Measurements from ENCODE around the gene TSEN34. TPM values are rescaled to one million over a fixed set of nuclear protein-coding genes. Genes with fewer than 3 reads are reported as not detected.
A peak's percentile ranks its signal among the peaks of the same experiment; 100 is the strongest.
"Not testable (repeated sequence)": the region's sequence is repeated elsewhere in the genome, so short reads cannot be mapped to it uniquely, and the experiment has no call there.

Gene TSEN34
- total and polyA plus RNA-seq, 10 donors, result 25.5 to 109 (median 43.0) TPM

DNA sequence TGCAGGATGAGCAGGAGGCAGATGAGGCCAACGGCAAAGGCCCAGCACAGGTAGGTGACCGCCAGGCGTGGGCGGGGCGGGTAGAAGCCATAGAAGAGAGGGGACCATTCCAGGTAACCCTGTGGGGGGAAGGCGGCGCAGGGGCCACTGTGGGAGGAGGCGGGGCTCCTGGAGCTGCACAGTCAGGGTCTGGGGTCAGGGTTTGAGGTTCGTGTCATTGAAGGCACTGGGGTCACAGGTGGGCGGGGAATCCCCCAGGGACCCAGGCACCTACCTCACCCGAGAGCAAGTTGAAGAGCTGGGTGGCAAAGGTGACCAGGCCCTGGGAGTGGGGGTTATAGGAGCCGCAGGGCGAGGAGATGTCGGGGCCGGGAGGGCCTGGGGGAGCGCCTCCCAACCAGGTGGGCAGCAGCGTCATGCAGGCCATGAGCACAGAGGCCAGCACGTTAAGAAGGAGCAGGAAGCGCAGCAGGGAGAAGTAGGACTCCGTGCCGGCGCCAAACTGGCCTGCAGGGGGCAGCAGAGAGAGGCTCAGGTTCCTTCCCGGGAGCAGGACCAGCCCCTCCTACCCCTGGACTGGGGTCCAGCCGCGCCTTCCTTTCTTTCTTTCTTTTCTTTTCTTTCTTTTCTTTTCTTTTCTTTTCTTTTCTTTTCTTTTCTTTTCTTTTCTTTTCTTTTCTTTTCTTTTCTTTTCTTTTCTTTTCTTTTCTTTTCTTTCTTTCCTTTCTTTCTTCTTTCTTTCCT, 22.8 kb upstream of the TSEN34 start:
- 25 to 29% (median 27%) methylated on average over 20 to 25 of the region's 25 CpGs for WGBS, 5 donors
- H3K27me3 ChIP-seq (replicated peaks in 1 of 7), result peaks cover 0 to 41% (median 10%) of the 10 kb centered on the region in 7 donors
- intact Hi-C loops (cut with DNase I; ENCODE audit: low total_unique reads), result loop anchor here (5.0 kb wide), 1 partner anchor 64 kb away; no protein-coding TSS in a partner anchor
- H3K4me3 ChIP-seq, result peak overlapping the region in 1 of 8 donors; percentile 34
- peak; percentile 98 for DNase-seq
- peak; percentile 58 to 69 (median 64) for TF ChIP-seq POLR2AphosphoS5 (IDR thresholded peaks at IDR 0.05)
- TF ChIP-seq, protein P1, sequence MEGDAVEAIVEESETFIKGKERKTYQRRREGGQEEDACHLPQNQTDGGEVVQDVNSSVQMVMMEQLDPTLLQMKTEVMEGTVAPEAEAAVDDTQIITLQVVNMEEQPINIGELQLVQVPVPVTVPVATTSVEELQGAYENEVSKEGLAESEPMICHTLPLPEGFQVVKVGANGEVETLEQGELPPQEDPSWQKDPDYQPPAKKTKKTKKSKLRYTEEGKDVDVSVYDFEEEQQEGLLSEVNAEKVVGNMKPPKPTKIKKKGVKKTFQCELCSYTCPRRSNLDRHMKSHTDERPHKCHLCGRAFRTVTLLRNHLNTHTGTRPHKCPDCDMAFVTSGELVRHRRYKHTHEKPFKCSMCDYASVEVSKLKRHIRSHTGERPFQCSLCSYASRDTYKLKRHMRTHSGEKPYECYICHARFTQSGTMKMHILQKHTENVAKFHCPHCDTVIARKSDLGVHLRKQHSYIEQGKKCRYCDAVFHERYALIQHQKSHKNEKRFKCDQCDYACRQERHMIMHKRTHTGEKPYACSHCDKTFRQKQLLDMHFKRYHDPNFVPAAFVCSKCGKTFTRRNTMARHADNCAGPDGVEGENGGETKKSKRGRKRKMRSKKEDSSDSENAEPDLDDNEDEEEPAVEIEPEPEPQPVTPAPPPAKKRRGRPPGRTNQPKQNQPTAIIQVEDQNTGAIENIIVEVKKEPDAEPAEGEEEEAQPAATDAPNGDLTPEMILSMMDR (IDR thresholded peaks at IDR 0.05 in 8 of 11, conservative IDR thresholded peaks at IDR 0.05 in 3 of 11), result peak; percentile 80 to 98 (median 90)
- no peak for TF ChIP-seq POLR2A (IDR thresholded peaks at IDR 0.05)
- H3K36me3 ChIP-seq, result no peaks in the 10 kb centered on the region
- H3K4me1 ChIP-seq, result peaks cover 2 to 40% (median 24%) of the 10 kb centered on the region in 6 donors
- H3K27ac ChIP-seq, result peak overlapping the region in 2 of 8 donors; percentile 21 to 54
- no peaks in the 10 kb centered on the region for H3K9me3 ChIP-seq

DNA sequence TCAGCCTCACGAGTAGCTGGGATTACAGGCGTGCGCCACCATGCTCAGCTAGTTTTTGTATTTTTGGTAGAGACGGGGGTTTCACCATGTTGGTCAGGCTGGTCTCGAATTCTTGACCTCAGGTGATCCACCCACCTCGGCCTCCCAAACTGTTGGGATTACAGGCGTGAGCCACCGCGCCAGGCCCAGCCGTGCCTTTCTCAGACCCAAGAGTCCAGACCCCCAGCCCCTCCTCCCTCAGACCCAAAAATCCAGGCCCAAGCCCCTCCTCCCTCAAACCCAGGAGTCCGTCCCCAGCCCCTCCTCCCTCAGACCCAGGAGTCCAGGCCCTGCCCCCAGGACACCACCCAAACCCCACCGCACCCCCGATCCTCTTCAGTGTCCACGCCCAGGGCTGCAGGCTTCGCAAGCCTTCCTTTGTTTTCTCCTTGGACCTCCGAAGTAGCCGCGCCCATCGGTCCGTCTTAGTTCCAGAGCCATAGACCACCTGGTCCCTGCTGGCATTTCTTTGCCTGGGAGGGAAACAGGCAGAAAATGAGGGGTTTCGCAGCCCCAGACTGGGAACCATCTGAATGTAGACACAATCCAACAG, 21.9 kb upstream of the TSEN34 start:
- intact Hi-C loops (cut with DNase I; ENCODE audit: low total_unique reads), result loop anchor here (5.0 kb wide), 1 partner anchor 63 kb away; no protein-coding TSS in a partner anchor
- H3K27ac ChIP-seq, result no peak overlapping the region
- DNase-seq, result no peak
- WGBS, 5 donors, result 83 to 91% (median 90%) methylated on average over 21 of the region's 21 CpGs
- TF ChIP-seq POLR2A (IDR thresholded peaks at IDR 0.05) (no peak), POLR2AphosphoS5 (IDR thresholded peaks at IDR 0.05) (no peak)
- TF ChIP-seq, protein P1 (IDR thresholded peaks at IDR 0.05 in 8 of 11, conservative IDR thresholded peaks at IDR 0.05 in 3 of 11), result no peak
- H3K4me3 ChIP-seq, result no peak overlapping the region
- no peaks in the 10 kb centered on the region for H3K9me3 ChIP-seq
- peaks cover 5 to 40% (median 27%) of the 10 kb centered on the region in 6 donors for H3K4me1 ChIP-seq
- H3K27me3 ChIP-seq (replicated peaks in 1 of 7), result peaks cover 0 to 41% (median 10%) of the 10 kb centered on the region in 7 donors
- peaks cover 0 to 7% (median 0%) of the 10 kb centered on the region in 6 donors for H3K36me3 ChIP-seq

DNA sequence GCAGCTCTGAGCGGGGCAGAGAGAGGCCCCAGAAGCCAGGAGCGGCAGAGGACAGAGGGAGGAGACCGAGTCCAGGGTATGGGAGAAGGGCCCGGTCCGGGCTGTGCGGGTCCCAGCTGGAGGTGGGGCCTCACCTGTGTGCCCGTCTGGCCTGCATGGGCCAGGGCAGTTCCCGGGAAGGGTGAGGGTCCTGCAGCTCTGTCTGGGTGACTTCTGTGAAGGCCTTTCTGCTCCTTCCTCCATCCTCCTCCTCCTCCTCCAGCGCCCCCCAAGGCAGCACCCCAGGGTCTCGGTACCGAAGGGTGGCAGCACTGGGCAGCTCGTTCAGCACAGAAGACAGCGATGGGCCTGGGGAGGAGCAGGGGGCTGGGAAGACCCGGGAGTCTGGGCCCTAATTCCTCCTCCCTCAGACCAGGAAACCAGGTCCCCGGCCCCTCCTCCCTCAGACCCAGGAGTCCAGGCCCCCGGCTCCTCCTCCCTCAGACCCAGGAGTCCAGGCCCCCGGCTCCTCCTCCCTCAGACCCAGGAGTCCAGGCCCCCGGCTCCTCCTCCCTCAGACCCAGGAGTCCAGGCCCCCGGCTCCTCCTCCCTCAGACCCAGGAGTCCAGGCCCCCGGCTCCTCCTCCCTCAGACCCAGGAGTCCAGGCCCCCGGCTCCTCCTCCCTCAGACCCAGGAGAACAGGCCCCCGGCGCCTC, 19.2 kb upstream of the TSEN34 start:
- H3K27ac ChIP-seq; H3K9me3 ChIP-seq; DNase-seq; intact Hi-C loops (cut with DNase I; ENCODE audit: low total_unique reads); H3K4me3 ChIP-seq: not testable (repeated sequence)
- peaks cover 5 to 32% (median 20%) of the 10 kb centered on the region in 6 donors for H3K4me1 ChIP-seq
- peak in 1 of 3 donors; percentile 20 for TF ChIP-seq POLR2AphosphoS5 (IDR thresholded peaks at IDR 0.05)
- WGBS, 5 donors, result 67 to 91% (median 82%) methylated on average over 8 to 19 of the region's 23 CpGs
- H3K27me3 ChIP-seq (replicated peaks in 1 of 7), result peaks cover 0 to 25% (median 4%) of the 10 kb centered on the region in 7 donors
- peaks cover 0 to 27% (median 0%) of the 10 kb centered on the region in 6 donors for H3K36me3 ChIP-seq

DNA sequence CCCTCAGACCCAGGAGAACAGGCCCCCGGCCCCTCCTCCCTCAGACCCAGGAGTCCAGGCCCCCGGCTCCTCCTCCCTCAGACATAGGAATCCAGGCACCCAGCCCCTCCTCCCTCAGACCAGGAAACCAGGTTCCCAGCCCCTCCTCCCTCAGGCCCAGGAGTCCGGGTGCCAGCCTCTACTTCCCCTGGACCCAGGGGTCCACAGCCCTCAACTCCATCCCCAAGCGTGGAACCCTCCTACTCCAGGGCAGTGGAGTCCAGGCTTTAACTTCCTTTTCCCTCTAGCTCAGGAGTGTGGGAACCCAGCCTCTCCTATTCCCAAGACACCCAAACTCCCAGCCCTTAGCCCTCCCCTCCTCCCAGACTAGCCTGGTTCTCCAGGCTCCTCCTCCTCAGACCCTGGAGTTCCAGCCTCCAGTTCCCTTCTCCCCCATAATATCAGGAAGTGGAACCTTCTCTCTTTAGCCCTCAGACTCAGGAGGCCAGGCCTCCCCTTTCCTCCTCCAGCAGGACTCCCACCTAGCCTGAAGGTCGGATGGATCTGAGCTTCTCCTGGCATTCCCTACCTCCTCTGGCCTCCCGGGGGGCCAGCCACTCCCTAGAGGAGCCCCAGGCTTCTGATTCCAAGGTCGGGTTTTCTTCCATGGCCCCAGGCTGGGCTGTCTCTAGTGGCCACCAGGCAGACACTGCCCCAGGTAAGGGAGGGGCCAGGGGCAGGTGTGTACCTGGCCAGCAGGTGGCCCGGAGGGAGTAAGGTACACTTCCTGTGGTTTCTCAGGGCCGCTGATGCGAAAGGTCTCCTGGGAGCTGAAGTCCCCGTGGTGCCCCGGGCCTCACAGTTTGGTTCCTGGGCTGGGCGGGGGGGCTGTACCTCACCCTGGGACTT, 18.4 kb upstream of the TSEN34 start, which contains the start of gene TMC4:
TMC4 (minus strand) TSS at position 690 of the 888 bp plus-strand sequence; CDS start at position 647, 43 bp downstream.
- peaks cover 0 to 25% (median 4%) of the 10 kb centered on the region in 7 donors for H3K27me3 ChIP-seq (replicated peaks in 1 of 7)
- WGBS, 5 donors, result 17 to 26% (median 22%) methylated on average over 7 to 13 of the region's 13 CpGs
- no peak for DNase-seq

More for the DNA sequence above, 18.4 kb upstream of the TSEN34 start, which contains the start of gene TMC4:
- Histone ChIP-seq H3K27ac (no peak within 1 kb of the TSS), H3K4me3 (no peak within 1 kb of the TSS), H3K9me3 (no peaks in the 10 kb centered on the region), H3K4me1 (peaks cover 5 to 32% (median 20%) of the 10 kb centered on the region in 6 donors), H3K36me3 (peaks cover 0 to 35% (median 0%) of the 10 kb centered on the region in 6 donors)
- no peak for TF ChIP-seq POLR2A (IDR thresholded peaks at IDR 0.05)
- TF ChIP-seq POLR2AphosphoS5 (IDR thresholded peaks at IDR 0.05), result peak; percentile 7 to 58 (median 11)
- TF ChIP-seq, protein P1 (IDR thresholded peaks at IDR 0.05 in 8 of 11, conservative IDR thresholded peaks at IDR 0.05 in 3 of 11), result peak in 2 of 11 experiments; percentile 6 to 18
- intact Hi-C loops (cut with DNase I; ENCODE audit: low total_unique reads), result no loop called here

Data from spleen (tissue), 11 donors.